K562 (cell line): Measurements from ENCODE around the gene PRSS21. TPM values are rescaled to one million over a fixed set of nuclear protein-coding genes. Genes with fewer than 3 reads are reported as not detected.

Experiments used
- BCLAF1 ChIP-seq, 2 experiments: fragments of 450-650 bp in 1 of 2; IDR thresholded peaks; 2 replicates each; pipeline ENCODE4 v1.6.1; 2011 to 2017; ENCODE audit warnings: low read depth in 2 of 2, antibody characterized with exemption in 1 of 2, borderline replicate concordance in 1 of 2, low read length in 1 of 2, mild to moderate bottlenecking in 1 of 2, mixed read lengths in 1 of 2; ENCODE audit not compliant: control insufficient read depth in 1 of 2
- CBFB ChIP-seq: sonication (generic); formaldehyde crosslinking; IDR thresholded peaks from 2 replicates; pipeline ENCODE4 v1.4.0; 2020; ENCODE audit warnings: mild to moderate bottlenecking, missing genetic modification reagents
- HDAC8 ChIP-seq: fragments of 450-650 bp; IDR thresholded peaks from 2 replicates; pipeline ENCODE4 v1.6.1; 2016; ENCODE audit warnings: mild to moderate bottlenecking, missing genetic modification characterization, moderate library complexity, missing compliant biosample characterization
- HMG20A ChIP-seq: fragments of 450-650 bp; formaldehyde crosslinking; conservative IDR thresholded peaks from 2 replicates; pipeline ENCODE4 v1.4.0; 2020; ENCODE audit warnings: mild to moderate bottlenecking, mixed read lengths
- PHTF2 ChIP-seq: fragments of 250-450 bp; sonication (Bioruptor Pico); IDR thresholded peaks from 2 replicates; pipeline ENCODE4 v1.5.0; 2021; ENCODE audit warnings: mild to moderate bottlenecking
- RBM22 ChIP-seq: fragments of 200-400 bp; formaldehyde crosslinking; IDR thresholded peaks from 2 replicates; pipeline ENCODE4 v1.6.1; 2018; ENCODE audit warnings: low read length, low read depth; ENCODE audit not compliant: poor library complexity, severe bottlenecking
- THAP12 ChIP-seq: fragments of 250-450 bp; sonication (Bioruptor Pico); IDR thresholded peaks from 2 replicates; pipeline ENCODE4 v1.9.0; 2021; ENCODE audit warnings: mild to moderate bottlenecking, inconsistent platforms
- TSC22D4 ChIP-seq: fragments of 450-650 bp; IDR thresholded peaks from 2 replicates; pipeline ENCODE4 v1.6.1; 2016; ENCODE audit warnings: missing genetic modification characterization, missing biosample characterization, control low read depth
- ZBED1 ChIP-seq: IDR thresholded peaks from 2 replicates; pipeline ENCODE4 v1.6.1; 2014
- ZBTB17 ChIP-seq: fragments of 450-650 bp; formaldehyde crosslinking; IDR thresholded peaks from 2 replicates; pipeline ENCODE4 v1.4.0; 2020; ENCODE audit warnings: mild to moderate bottlenecking
- ZBTB49 ChIP-seq: sonication (generic); formaldehyde crosslinking; IDR thresholded peaks from 2 replicates; pipeline ENCODE4 v1.8.0; 2022; ENCODE audit warnings: missing genetic modification reagents, mild to moderate bottlenecking, borderline replicate concordance
- ZHX1 ChIP-seq: fragments of 150-350 bp; conservative IDR thresholded peaks from 2 replicates; pipeline ENCODE4 v1.6.1; 2014; ENCODE audit warnings: low read length
- ZNF431 ChIP-seq: sonication (generic); formaldehyde crosslinking; IDR thresholded peaks from 2 replicates; pipeline ENCODE4 v1.8.0; 2022; ENCODE audit warnings: mild to moderate bottlenecking, missing genetic modification reagents
- ZNF511 ChIP-seq: sonication (generic); formaldehyde crosslinking; IDR thresholded peaks from 2 replicates; pipeline ENCODE4 v1.8.0; 2022; ENCODE audit warnings: mild to moderate bottlenecking, missing genetic modification reagents
- ZNF79 ChIP-seq: fragments of 250-450 bp; sonication (Bioruptor Pico); IDR thresholded peaks from 2 replicates; pipeline ENCODE4 v1.4.0; 2020; ENCODE audit warnings: low read depth, mild to moderate bottlenecking, moderate library complexity
- polyA plus RNA-seq, 8 experiments: library from polyadenylated mRNA; depleted of rRNA in 4 of 8; stranded (reverse) in 5 of 8; unstranded in 3 of 8; fragments of >200 nt; fragmentation: Nextera tagmentation in 2 of 8; fragmentation: Illumina TruSeq in 1 of 8; extraction: Ambion mirVana in 2 of 8; extraction: Trizol in 1 of 8; gene quantifications; 2 replicates each; pipeline versions ENCODE4 v1.2.1 to v1.2.3, GENCODE V29; 2011 to 2014; ENCODE audit warnings: inconsistent platforms in 1 of 8, missing spikeins in 1 of 8
- total RNA-seq, 7 experiments: library from RNA; depleted of rRNA in 6 of 7; stranded (reverse); fragments of >200 nt in 6 of 7; fragmentation: Illumina TruSeq in 2 of 7; extraction: Trizol in 2 of 7; gene quantifications; 2 replicates each; pipeline versions ENCODE4 v1.2.1 to v1.2.3, GENCODE V29; 2011 to 2021; ENCODE audit warnings: low replicate concordance in 1 of 7

The PRSS21 gene
- total and polyA plus RNA-seq, 9 of the 15 experiments (the other 6 are each of a cell fraction or from before 2014, with no cell fraction given) = 12.1 to 121 (median 61.3) TPM

GRCh38 chr16:2777903-2778629 lies 39.0 kb upstream of the PRSS21 start (continued):
- TF ChIP-seq ZNF431 (CRISPR knock-in tag) (0 out of 2 replicates have a peak, but pooled peaks have one; percentile 27), ZBTB17 (CRISPR knock-in tag) (peak; percentile 13; the same call in 1 of the 2 replicates), ZNF511 (peak; percentile 44; the same call in 1 of the 2 replicates), ZBED1 (no peak), ZHX1 (no peak), THAP12 (CRISPR knock-in tag) (peak; percentile 40; the same call in 1 of the 2 replicates), PHTF2 (CRISPR knock-in tag) (no peak), BCLAF1 (IDR thresholded peaks at IDR 0.05; ENCODE audit: borderline replicate concordance in 1 of 2, control insufficient read depth in 1 of 2, low read depth in 2 of 2, low read length in 1 of 2) (no peak), RBM22 (no peak), HDAC8 (tag) (no peak), TSC22D4 (tag) (no peak), CBFB (CRISPR knock-in tag) (no peak), ZBTB49 (CRISPR knock-in tag) (0 out of 2 replicates have a peak, but pooled peaks have one; percentile 8), ZNF79 (CRISPR knock-in tag) (no peak), HMG20A (CRISPR knock-in tag) (no peak)
